ENCODE measurements around the gene ADIG. TPM values are rescaled to one million over a fixed set of nuclear protein-coding genes. Genes with fewer than 3 reads are reported as not detected.

The ADIG gene
- total and polyA plus RNA-seq, 2 of the 13 experiments (the other 11 are each of a cell fraction or from before 2014, with no cell fraction given): 0.15 TPM; not detected in 1

DNA sequence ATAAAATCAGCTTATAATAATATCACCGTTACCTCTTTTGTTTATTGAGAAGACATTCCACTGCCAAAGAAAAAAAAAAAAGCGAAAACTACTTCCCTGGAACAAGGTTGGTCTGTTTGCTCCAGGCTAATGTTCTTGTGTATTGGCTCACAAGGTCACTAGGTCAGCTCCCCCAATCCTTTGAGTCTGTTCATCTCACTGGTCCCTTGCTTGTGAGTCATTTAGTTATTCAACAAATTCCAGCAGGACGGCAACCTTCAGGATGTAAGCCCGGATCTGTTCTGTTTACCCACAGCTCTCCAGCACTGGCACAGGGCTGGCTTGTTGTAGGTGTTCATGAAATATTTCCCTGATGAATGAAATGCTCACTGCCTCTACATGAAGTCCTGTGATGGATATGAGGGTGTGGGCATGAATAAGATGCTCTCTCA, 23.9 kb downstream of the ADIG start (continued):
- TF ChIP-seq HMG20A (CRISPR knock-in tag; IDR thresholded peaks at IDR 0.05; ENCODE audit: borderline replicate concordance) (peak; percentile 99), ZNF75D (CRISPR knock-in tag; IDR thresholded peaks at IDR 0.05; ENCODE audit: borderline replicate concordance) (no peak), MYNN (CRISPR knock-in tag; IDR thresholded peaks at IDR 0.05; ENCODE audit: low read depth) (no peak), GLI4 (CRISPR knock-in tag; IDR thresholded peaks at IDR 0.05; ENCODE audit: borderline replicate concordance) (no peak), ZNF546 (CRISPR knock-in tag; conservative IDR thresholded peaks at IDR 0.05) (no peak), FOXC1 (CRISPR knock-in tag; IDR thresholded peaks at IDR 0.05; ENCODE audit: borderline replicate concordance) (no peak), ISX (CRISPR knock-in tag; conservative IDR thresholded peaks at IDR 0.05) (0 out of 2 replicates have a peak, but pooled peaks have one; percentile 12)
- TF ChIP-seq, protein P1, sequence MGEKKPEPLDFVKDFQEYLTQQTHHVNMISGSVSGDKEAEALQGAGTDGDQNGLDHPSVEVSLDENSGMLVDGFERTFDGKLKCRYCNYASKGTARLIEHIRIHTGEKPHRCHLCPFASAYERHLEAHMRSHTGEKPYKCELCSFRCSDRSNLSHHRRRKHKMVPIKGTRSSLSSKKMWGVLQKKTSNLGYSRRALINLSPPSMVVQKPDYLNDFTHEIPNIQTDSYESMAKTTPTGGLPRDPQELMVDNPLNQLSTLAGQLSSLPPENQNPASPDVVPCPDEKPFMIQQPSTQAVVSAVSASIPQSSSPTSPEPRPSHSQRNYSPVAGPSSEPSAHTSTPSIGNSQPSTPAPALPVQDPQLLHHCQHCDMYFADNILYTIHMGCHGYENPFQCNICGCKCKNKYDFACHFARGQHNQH (CRISPR knock-in tag; IDR thresholded peaks at IDR 0.05): peak; percentile 98
- TF ChIP-seq, protein P2, sequence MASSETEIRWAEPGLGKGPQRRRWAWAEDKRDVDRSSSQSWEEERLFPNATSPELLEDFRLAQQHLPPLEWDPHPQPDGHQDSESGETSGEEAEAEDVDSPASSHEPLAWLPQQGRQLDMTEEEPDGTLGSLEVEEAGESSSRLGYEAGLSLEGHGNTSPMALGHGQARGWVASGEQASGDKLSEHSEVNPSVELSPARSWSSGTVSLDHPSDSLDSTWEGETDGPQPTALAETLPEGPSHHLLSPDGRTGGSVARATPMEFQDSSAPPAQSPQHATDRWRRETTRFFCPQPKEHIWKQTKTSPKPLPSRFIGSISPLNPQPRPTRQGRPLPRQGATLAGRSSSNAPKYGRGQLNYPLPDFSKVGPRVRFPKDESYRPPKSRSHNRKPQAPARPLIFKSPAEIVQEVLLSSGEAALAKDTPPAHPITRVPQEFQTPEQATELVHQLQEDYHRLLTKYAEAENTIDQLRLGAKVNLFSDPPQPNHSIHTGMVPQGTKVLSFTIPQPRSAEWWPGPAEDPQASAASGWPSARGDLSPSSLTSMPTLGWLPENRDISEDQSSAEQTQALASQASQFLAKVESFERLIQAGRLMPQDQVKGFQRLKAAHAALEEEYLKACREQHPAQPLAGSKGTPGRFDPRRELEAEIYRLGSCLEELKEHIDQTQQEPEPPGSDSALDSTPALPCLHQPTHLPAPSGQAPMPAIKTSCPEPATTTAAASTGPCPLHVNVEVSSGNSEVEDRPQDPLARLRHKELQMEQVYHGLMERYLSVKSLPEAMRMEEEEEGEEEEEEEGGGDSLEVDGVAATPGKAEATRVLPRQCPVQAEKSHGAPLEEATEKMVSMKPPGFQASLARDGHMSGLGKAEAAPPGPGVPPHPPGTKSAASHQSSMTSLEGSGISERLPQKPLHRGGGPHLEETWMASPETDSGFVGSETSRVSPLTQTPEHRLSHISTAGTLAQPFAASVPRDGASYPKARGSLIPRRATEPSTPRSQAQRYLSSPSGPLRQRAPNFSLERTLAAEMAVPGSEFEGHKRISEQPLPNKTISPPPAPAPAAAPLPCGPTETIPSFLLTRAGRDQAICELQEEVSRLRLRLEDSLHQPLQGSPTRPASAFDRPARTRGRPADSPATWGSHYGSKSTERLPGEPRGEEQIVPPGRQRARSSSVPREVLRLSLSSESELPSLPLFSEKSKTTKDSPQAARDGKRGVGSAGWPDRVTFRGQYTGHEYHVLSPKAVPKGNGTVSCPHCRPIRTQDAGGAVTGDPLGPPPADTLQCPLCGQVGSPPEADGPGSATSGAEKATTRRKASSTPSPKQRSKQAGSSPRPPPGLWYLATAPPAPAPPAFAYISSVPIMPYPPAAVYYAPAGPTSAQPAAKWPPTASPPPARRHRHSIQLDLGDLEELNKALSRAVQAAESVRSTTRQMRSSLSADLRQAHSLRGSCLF (CRISPR knock-in tag; IDR thresholded peaks at IDR 0.05; ENCODE audit: borderline replicate concordance): no peak
- TF ChIP-seq, protein P3, sequence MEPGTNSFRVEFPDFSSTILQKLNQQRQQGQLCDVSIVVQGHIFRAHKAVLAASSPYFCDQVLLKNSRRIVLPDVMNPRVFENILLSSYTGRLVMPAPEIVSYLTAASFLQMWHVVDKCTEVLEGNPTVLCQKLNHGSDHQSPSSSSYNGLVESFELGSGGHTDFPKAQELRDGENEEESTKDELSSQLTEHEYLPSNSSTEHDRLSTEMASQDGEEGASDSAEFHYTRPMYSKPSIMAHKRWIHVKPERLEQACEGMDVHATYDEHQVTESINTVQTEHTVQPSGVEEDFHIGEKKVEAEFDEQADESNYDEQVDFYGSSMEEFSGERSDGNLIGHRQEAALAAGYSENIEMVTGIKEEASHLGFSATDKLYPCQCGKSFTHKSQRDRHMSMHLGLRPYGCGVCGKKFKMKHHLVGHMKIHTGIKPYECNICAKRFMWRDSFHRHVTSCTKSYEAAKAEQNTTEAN (CRISPR knock-in tag; conservative IDR thresholded peaks at IDR 0.05): peak; percentile 65
- TF ChIP-seq, protein P4, sequence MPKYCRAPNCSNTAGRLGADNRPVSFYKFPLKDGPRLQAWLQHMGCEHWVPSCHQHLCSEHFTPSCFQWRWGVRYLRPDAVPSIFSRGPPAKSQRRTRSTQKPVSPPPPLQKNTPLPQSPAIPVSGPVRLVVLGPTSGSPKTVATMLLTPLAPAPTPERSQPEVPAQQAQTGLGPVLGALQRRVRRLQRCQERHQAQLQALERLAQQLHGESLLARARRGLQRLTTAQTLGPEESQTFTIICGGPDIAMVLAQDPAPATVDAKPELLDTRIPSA (CRISPR knock-in tag; IDR thresholded peaks at IDR 0.05; ENCODE audit: borderline replicate concordance): no peak
- TF ChIP-seq, protein P5, sequence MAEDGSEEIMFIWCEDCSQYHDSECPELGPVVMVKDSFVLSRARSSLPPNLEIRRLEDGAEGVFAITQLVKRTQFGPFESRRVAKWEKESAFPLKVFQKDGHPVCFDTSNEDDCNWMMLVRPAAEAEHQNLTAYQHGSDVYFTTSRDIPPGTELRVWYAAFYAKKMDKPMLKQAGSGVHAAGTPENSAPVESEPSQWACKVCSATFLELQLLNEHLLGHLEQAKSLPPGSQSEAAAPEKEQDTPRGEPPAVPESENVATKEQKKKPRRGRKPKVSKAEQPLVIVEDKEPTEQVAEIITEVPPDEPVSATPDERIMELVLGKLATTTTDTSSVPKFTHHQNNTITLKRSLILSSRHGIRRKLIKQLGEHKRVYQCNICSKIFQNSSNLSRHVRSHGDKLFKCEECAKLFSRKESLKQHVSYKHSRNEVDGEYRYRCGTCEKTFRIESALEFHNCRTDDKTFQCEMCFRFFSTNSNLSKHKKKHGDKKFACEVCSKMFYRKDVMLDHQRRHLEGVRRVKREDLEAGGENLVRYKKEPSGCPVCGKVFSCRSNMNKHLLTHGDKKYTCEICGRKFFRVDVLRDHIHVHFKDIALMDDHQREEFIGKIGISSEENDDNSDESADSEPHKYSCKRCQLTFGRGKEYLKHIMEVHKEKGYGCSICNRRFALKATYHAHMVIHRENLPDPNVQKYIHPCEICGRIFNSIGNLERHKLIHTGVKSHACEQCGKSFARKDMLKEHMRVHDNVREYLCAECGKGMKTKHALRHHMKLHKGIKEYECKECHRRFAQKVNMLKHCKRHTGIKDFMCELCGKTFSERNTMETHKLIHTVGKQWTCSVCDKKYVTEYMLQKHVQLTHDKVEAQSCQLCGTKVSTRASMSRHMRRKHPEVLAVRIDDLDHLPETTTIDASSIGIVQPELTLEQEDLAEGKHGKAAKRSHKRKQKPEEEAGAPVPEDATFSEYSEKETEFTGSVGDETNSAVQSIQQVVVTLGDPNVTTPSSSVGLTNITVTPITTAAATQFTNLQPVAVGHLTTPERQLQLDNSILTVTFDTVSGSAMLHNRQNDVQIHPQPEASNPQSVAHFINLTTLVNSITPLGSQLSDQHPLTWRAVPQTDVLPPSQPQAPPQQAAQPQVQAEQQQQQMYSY (CRISPR knock-in tag; IDR thresholded peaks at IDR 0.05): no peak; the same call in 1 of the 2 replicates
- TF ChIP-seq, protein P6, sequence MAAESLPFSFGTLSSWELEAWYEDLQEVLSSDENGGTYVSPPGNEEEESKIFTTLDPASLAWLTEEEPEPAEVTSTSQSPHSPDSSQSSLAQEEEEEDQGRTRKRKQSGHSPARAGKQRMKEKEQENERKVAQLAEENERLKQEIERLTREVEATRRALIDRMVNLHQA (CRISPR knock-in tag; IDR thresholded peaks at IDR 0.05): no peak; the same call in 1 of the 2 replicates

Measured in HepG2 (cell line).